ENCODE measurements around the gene DAB1. TPM values are rescaled to one million over a fixed set of nuclear protein-coding genes. Genes with fewer than 3 reads are reported as not detected.

The DAB1 gene
- total RNA-seq, 1 donor from 2014 or later: 0.27 TPM

DNA sequence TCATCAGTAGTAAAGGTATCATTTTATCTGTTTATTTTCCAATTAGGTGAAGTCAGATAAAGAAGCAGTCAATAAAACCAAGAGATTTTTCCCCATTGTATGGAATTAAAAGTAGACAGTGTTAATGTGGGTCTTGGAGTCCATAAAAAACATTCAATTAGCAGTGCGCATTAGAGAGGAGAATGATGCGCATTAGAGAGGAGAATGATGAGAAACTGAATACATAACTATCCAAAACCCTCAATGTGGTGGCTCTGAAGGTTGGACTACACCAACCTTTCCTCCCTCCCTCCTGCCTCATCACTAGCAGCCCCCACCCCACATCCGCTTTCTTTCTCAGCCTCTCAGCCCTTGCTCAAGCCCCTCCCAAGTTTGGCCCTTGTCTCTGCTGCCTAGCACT is 99.5 kb downstream of the DAB1 start:
- Mint-ChIP-seq H3K27ac (ENCODE audit: unreplicated experiment) (no peak overlapping the region), H3K4me1 (ENCODE audit: unreplicated experiment) (no peaks in the 10 kb centered on the region), H3K9me3 (ENCODE audit: unreplicated experiment) (no peaks in the 10 kb centered on the region), H3K4me3 (ENCODE audit: unreplicated experiment) (no peak overlapping the region), H3K27me3 (ENCODE audit: unreplicated experiment) (peaks cover 10% of the 10 kb centered on the region), H3K36me3 (ENCODE audit: unreplicated experiment) (no peaks in the 10 kb centered on the region)
- DNase-seq (ENCODE audit: extremely low spot score, unreplicated experiment): no peak
- TF ChIP-seq, protein P1, sequence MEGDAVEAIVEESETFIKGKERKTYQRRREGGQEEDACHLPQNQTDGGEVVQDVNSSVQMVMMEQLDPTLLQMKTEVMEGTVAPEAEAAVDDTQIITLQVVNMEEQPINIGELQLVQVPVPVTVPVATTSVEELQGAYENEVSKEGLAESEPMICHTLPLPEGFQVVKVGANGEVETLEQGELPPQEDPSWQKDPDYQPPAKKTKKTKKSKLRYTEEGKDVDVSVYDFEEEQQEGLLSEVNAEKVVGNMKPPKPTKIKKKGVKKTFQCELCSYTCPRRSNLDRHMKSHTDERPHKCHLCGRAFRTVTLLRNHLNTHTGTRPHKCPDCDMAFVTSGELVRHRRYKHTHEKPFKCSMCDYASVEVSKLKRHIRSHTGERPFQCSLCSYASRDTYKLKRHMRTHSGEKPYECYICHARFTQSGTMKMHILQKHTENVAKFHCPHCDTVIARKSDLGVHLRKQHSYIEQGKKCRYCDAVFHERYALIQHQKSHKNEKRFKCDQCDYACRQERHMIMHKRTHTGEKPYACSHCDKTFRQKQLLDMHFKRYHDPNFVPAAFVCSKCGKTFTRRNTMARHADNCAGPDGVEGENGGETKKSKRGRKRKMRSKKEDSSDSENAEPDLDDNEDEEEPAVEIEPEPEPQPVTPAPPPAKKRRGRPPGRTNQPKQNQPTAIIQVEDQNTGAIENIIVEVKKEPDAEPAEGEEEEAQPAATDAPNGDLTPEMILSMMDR (IDR thresholded peaks at IDR 0.05): no peak

DNA sequence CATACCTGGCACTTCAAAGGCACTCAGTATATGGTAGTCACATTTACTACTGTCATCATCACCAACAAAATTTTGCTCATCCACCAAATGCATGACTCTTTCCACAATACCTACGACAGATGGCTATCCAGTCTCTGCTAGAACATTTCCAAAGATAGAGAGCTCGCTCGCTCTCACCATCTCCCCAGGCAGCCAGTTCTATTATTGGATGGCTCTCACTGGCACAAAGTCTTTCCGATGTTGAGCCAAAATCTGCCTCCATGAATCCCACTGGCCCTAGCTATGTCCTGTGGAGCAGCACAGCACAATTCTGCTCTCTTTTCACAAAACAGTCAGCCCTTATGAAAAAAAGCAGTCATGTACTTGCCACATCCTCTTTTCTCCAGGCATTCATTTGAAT is 102.1 kb downstream of the DAB1 start:
- no peaks in the 10 kb centered on the region for H3K36me3 Mint-ChIP-seq (ENCODE audit: unreplicated experiment)
- peaks cover 10% of the 10 kb centered on the region for H3K27me3 Mint-ChIP-seq (ENCODE audit: unreplicated experiment)
- no peaks in the 10 kb centered on the region for H3K9me3 Mint-ChIP-seq (ENCODE audit: unreplicated experiment)
- H3K4me3 Mint-ChIP-seq (ENCODE audit: unreplicated experiment): no peak overlapping the region
- TF ChIP-seq, protein P1 (IDR thresholded peaks at IDR 0.05): no peak
- DNase-seq (ENCODE audit: extremely low spot score, unreplicated experiment): no peak
- H3K4me1 Mint-ChIP-seq (ENCODE audit: unreplicated experiment): peaks cover 4% of the 10 kb centered on the region
- H3K27ac Mint-ChIP-seq (ENCODE audit: unreplicated experiment): no peak overlapping the region

DNA sequence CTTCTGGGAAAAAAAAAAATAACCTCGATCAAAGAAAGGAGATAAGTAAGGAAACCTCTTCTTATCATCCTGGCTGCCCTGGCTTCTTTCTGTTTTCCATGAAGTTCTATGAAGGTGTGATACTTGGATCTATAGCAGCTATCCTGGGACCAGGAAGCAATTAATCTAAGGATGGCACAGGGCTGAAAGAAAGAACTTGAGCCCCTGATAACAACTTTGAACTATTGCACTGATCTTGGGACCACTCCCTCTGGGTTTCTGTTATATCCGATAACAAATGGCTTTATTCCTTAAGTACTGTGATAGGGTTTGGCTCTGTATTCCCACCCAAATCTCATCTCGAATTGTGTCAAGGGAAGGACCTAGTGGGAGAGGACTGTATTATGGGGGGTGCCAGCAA is 104.1 kb downstream of the DAB1 start:
- no peak overlapping the region for H3K27ac Mint-ChIP-seq (ENCODE audit: unreplicated experiment)
- peaks cover 7% of the 10 kb centered on the region for H3K27me3 Mint-ChIP-seq (ENCODE audit: unreplicated experiment)

DNA sequence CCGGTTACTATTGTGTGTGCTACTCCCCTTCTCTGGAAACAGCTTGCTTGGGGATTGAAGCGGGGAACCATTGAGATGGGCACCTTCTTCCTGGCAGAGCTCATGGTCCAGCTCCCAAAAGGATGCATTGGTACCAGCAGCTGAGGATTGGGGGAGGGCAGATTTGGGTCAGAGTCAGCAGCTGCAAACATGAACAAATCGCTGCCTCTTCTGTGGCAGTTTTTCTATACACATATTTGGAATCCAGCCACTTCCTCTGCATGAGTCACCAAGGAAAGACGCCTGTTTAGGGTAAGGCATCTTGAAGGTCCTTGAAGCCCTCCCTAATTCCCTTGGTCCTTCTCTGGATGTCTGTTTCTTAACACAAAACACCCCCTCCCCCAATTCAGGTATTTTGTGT is 104.7 kb downstream of the DAB1 start:
- H3K27ac Mint-ChIP-seq (ENCODE audit: unreplicated experiment): no peak overlapping the region
- no peak overlapping the region for H3K4me3 Mint-ChIP-seq (ENCODE audit: unreplicated experiment)
- TF ChIP-seq, protein P1 (IDR thresholded peaks at IDR 0.05): no peak
- H3K36me3 Mint-ChIP-seq (ENCODE audit: unreplicated experiment): no peaks in the 10 kb centered on the region
- peaks cover 6% of the 10 kb centered on the region for H3K27me3 Mint-ChIP-seq (ENCODE audit: unreplicated experiment)
- no peaks in the 10 kb centered on the region for H3K9me3 Mint-ChIP-seq (ENCODE audit: unreplicated experiment)
- DNase-seq (ENCODE audit: extremely low spot score, unreplicated experiment): no peak
- peaks cover 4% of the 10 kb centered on the region for H3K4me1 Mint-ChIP-seq (ENCODE audit: unreplicated experiment)

More for the DNA sequence above, 104.1 kb downstream of the DAB1 start:
- TF ChIP-seq, protein P1 (IDR thresholded peaks at IDR 0.05): no peak
- H3K36me3 Mint-ChIP-seq (ENCODE audit: unreplicated experiment): no peaks in the 10 kb centered on the region
- no peak overlapping the region for H3K4me3 Mint-ChIP-seq (ENCODE audit: unreplicated experiment)
- no peak for DNase-seq (ENCODE audit: extremely low spot score, unreplicated experiment)
- H3K9me3 Mint-ChIP-seq (ENCODE audit: unreplicated experiment): no peaks in the 10 kb centered on the region
- peaks cover 4% of the 10 kb centered on the region for H3K4me1 Mint-ChIP-seq (ENCODE audit: unreplicated experiment)

DNA sequence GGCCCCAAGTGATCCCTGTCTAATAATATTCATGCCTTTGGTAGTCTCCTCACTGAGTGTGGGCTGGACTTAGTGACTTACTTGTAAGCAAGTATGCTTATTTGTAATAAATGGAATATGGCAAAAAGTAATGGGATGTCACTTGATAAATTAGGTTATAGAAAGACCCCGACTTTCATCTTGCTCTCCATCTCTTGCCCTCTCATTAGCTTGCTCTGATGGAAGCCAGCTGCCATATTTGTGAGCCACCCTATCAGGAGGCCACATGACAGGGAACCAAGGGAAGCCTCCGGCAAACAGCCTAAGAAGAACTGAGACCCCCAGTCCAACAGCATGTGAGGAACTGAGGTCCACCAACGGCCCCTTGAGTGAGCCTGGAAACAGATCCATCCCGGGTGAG is 107.0 kb downstream of the DAB1 start:
- TF ChIP-seq, protein P1 (IDR thresholded peaks at IDR 0.05): no peak
- Mint-ChIP-seq H3K9me3 (ENCODE audit: unreplicated experiment) (no peaks in the 10 kb centered on the region), H3K36me3 (ENCODE audit: unreplicated experiment) (no peaks in the 10 kb centered on the region), H3K27me3 (ENCODE audit: unreplicated experiment) (peaks cover 3% of the 10 kb centered on the region), H3K27ac (ENCODE audit: unreplicated experiment) (no peak overlapping the region), H3K4me1 (ENCODE audit: unreplicated experiment) (peaks cover 4% of the 10 kb centered on the region), H3K4me3 (ENCODE audit: unreplicated experiment) (no peak overlapping the region)
- no peak for DNase-seq (ENCODE audit: extremely low spot score, unreplicated experiment)

Measured in osteocyte (in vitro differentiated cells).